ENCODE measurements around the gene LENEP.

Gene LENEP

GRCh38 chr1:155026154-155026553 lies 32.8 kb downstream of the LENEP start:
- DNase-seq (ENCODE audit: low read depth in 2 of 3, low spot score in 1 of 3) = no peak

- no peak for DNase-seq (ENCODE audit: low read depth in 2 of 3, low spot score in 1 of 3)
These were observed 33.2 kb downstream of the LENEP start for GRCh38 chr1:155026588-155026987.

- DNase-seq (ENCODE audit: low read depth in 2 of 3, low spot score in 1 of 3) = no peak
These were observed 36.3 kb downstream of the LENEP start for GRCh38 chr1:155029513-155030242.

GRCh38 chr1:155030243-155030795 lies 36.9 kb downstream of the LENEP start:
- DNase-seq (ENCODE audit: low read depth in 2 of 3, low spot score in 1 of 3) = no peak

GRCh38 chr1:155030899-155031298 lies 37.5 kb downstream of the LENEP start:
- DNase-seq (ENCODE audit: low read depth in 2 of 3, low spot score in 1 of 3) = no peak

GRCh38 chr1:155032886-155033285 lies 39.5 kb downstream of the LENEP start:
- no peak for DNase-seq (ENCODE audit: low read depth in 2 of 3, low spot score in 1 of 3)

- no peak for DNase-seq (ENCODE audit: low read depth in 2 of 3, low spot score in 1 of 3)
These were observed 40.1 kb downstream of the LENEP start, which contains the start of the genes DCST1 and DCST2 for GRCh38 chr1:155033524-155033923. DCST1 (plus strand) TSS chr1:155033824; CDS start chr1:155034037, 213 bp downstream. DCST2 (minus strand) TSS chr1:155033781; CDS start chr1:155033701, 80 bp downstream.

GRCh38 chr1:155034318-155035208 lies 41.2 kb downstream of the LENEP start:
- no peak for DNase-seq (ENCODE audit: low read depth in 2 of 3, low spot score in 1 of 3)

- DNase-seq (ENCODE audit: low read depth in 2 of 3, low spot score in 1 of 3) = no peak
These were observed 42.5 kb downstream of the LENEP start for GRCh38 chr1:155035936-155036335.

GRCh38 chr1:155037043-155037442 lies 43.7 kb downstream of the LENEP start:
- no peak for DNase-seq (ENCODE audit: low read depth in 2 of 3, low spot score in 1 of 3)

GRCh38 chr1:155037851-155038441 lies 44.6 kb downstream of the LENEP start:
- no peak for DNase-seq (ENCODE audit: low read depth in 2 of 3, low spot score in 1 of 3)

- DNase-seq (ENCODE audit: low read depth in 2 of 3, low spot score in 1 of 3) = no peak
These were observed 45.4 kb downstream of the LENEP start for GRCh38 chr1:155038602-155039307.

- no peak for DNase-seq (ENCODE audit: low read depth in 2 of 3, low spot score in 1 of 3)
These were observed 45.9 kb downstream of the LENEP start for GRCh38 chr1:155039308-155039669.

- no peak for DNase-seq (ENCODE audit: low read depth in 2 of 3, low spot score in 1 of 3)
These were observed 47.1 kb downstream of the LENEP start for GRCh38 chr1:155040358-155041093.

GRCh38 chr1:155042789-155043188 lies 49.4 kb downstream of the LENEP start:
- no peak for DNase-seq (ENCODE audit: low read depth in 2 of 3, low spot score in 1 of 3)

- DNase-seq (ENCODE audit: low read depth in 2 of 3, low spot score in 1 of 3) = no peak
These were observed 49.9 kb downstream of the LENEP start for GRCh38 chr1:155043301-155043702.

- no peak for DNase-seq (ENCODE audit: low read depth in 2 of 3, low spot score in 1 of 3)
These were observed 50.4 kb downstream of the LENEP start for GRCh38 chr1:155043793-155044192.
